ENCODE results near the gene VPS33B.

The VPS33B gene

DNA sequence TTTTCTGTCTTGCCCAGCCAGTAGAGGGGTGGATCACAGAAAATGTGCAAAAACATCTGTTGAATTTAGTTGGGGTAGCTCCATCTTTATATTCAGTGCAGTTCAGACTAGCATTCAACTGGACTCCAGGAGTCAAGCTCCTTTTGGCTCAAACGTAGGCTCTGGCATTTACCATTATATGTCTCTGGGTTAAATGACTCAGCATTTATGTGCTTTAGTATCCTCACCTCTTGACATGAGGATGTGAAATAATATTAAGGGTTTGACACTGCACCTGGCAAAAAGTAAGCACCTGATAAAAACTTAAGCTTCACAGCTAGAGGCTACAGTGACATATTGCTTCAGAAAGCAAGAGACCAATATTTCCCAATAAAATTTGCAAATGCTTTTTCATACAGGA is 42.8 kb downstream of the VPS33B start:
- TF ChIP-seq SIN3A (IDR thresholded peaks at IDR 0.05; ENCODE audit: borderline replicate concordance, insufficient read depth, low read length) (no peak), TAF1 (IDR thresholded peaks at IDR 0.05; ENCODE audit: borderline replicate concordance, insufficient read depth, low read length) (no peak), POLR2AphosphoS5 (IDR thresholded peaks at IDR 0.05; ENCODE audit: low read depth, low read length) (no peak), FOXP2 (optimal IDR thresholded peaks at IDR 0.05; ENCODE audit: borderline replicate concordance, extremely low read depth, extremely low read length, insufficient read depth) (no peak)
- TF ChIP-seq, protein P1, sequence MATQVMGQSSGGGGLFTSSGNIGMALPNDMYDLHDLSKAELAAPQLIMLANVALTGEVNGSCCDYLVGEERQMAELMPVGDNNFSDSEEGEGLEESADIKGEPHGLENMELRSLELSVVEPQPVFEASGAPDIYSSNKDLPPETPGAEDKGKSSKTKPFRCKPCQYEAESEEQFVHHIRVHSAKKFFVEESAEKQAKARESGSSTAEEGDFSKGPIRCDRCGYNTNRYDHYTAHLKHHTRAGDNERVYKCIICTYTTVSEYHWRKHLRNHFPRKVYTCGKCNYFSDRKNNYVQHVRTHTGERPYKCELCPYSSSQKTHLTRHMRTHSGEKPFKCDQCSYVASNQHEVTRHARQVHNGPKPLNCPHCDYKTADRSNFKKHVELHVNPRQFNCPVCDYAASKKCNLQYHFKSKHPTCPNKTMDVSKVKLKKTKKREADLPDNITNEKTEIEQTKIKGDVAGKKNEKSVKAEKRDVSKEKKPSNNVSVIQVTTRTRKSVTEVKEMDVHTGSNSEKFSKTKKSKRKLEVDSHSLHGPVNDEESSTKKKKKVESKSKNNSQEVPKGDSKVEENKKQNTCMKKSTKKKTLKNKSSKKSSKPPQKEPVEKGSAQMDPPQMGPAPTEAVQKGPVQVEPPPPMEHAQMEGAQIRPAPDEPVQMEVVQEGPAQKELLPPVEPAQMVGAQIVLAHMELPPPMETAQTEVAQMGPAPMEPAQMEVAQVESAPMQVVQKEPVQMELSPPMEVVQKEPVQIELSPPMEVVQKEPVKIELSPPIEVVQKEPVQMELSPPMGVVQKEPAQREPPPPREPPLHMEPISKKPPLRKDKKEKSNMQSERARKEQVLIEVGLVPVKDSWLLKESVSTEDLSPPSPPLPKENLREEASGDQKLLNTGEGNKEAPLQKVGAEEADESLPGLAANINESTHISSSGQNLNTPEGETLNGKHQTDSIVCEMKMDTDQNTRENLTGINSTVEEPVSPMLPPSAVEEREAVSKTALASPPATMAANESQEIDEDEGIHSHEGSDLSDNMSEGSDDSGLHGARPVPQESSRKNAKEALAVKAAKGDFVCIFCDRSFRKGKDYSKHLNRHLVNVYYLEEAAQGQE (IDR thresholded peaks at IDR 0.05; ENCODE audit: insufficient read depth in 1 of 2, low read depth in 2 of 2, low read length in 2 of 2): no peak

DNA sequence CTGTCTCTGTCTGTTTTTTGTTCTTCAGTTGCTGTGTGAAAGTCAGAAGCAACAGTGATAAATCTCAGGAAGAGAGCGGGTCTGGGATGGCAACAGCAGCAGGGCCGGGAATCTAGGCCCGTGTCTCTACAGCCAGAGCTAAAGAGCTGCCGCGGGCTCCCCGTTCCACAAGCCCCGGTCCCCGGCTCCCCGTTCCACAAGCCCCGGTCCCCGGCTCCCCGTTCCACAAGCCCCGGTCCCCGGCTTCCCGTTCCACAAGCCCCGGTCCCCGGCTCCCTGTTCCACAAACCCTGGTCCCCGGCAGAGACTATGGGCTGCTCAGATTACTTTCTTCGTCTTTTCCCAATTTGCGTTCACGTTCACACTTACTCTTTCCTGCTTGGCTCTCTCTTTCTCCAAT is 48.2 kb downstream of the VPS33B start:
- TF ChIP-seq, protein P1 (IDR thresholded peaks at IDR 0.05; ENCODE audit: insufficient read depth in 1 of 2, low read depth in 2 of 2, low read length in 2 of 2): no peak
- TF ChIP-seq FOXP2 (optimal IDR thresholded peaks at IDR 0.05; ENCODE audit: borderline replicate concordance, extremely low read depth, extremely low read length, insufficient read depth) (no peak), SIN3A (IDR thresholded peaks at IDR 0.05; ENCODE audit: borderline replicate concordance, insufficient read depth, low read length) (no peak), POLR2AphosphoS5 (IDR thresholded peaks at IDR 0.05; ENCODE audit: low read depth, low read length) (no peak), TAF1 (IDR thresholded peaks at IDR 0.05; ENCODE audit: borderline replicate concordance, insufficient read depth, low read length) (no peak)

DNA sequence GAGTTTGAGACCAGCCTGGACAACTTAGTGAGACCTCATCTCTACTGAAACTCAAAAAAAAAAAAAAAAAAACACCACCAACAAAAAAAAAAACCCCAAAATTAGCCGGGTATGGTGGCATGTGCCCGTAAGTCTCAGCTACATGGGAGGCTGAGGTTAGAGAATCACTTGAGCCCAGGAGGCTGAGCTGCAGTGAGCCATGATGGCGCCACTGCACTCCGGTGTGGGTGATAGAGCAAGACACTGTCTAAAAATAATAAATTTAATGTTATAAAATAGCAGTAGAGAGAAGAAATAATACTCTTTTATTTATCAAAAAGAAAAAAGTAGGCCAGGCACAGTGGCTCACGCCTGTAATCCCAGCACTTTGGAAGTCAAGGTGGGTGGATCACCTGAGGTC is 50.3 kb downstream of the VPS33B start:
- TF ChIP-seq FOXP2 (optimal IDR thresholded peaks at IDR 0.05; ENCODE audit: borderline replicate concordance, extremely low read depth, extremely low read length, insufficient read depth) (no peak), POLR2AphosphoS5 (IDR thresholded peaks at IDR 0.05; ENCODE audit: low read depth, low read length) (no peak), SIN3A (IDR thresholded peaks at IDR 0.05; ENCODE audit: borderline replicate concordance, insufficient read depth, low read length) (no peak), TAF1 (IDR thresholded peaks at IDR 0.05; ENCODE audit: borderline replicate concordance, insufficient read depth, low read length) (no peak)
- TF ChIP-seq, protein P1 (IDR thresholded peaks at IDR 0.05; ENCODE audit: insufficient read depth in 1 of 2, low read depth in 2 of 2, low read length in 2 of 2): no peak

DNA sequence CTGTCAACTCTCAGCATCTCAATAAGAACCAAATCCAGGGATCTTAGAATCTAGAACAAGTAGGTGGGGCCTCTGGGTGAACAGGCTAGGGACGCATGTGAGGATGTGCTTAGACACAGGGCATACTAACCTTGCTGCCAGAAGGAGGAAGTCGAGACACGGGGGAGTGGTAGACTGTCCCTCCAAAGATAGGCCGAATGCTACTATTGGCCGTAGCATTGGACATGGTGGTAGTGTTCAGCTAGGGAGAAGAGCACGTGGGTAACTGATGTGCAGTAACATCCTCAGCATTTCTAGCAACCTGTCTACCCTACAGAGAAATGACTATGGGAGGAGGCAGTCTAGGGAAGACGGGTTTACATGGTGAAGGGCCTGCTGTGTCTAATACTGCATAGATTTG is 52.1 kb downstream of the VPS33B start:
- no peak for TF ChIP-seq POLR2AphosphoS5 (IDR thresholded peaks at IDR 0.05; ENCODE audit: low read depth, low read length)
- TF ChIP-seq SIN3A (IDR thresholded peaks at IDR 0.05; ENCODE audit: borderline replicate concordance, insufficient read depth, low read length): no peak
- no peak for TF ChIP-seq TAF1 (IDR thresholded peaks at IDR 0.05; ENCODE audit: borderline replicate concordance, insufficient read depth, low read length)
- TF ChIP-seq, protein P1 (IDR thresholded peaks at IDR 0.05; ENCODE audit: insufficient read depth in 1 of 2, low read depth in 2 of 2, low read length in 2 of 2): no peak
- TF ChIP-seq FOXP2 (optimal IDR thresholded peaks at IDR 0.05; ENCODE audit: borderline replicate concordance, extremely low read depth, extremely low read length, insufficient read depth): no peak

DNA sequence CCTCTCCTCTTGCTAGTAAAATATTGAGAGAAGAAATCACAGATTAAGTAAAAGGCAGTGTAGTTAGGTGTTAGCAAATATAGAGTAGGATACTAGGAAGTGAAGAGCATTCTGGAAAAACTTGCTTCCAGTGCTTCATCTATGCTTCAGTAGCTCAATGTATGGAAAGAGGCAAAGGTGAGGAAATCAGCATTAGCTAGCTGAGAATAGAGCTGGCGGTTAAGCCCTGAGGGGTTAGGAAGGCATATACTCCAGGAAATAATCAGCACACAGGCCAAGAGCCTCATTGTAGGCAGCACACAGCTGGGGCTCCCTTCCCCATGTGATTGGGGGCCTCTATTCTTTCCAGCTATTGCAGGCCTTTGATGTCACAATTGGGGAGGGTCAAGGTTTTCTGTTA is 54.0 kb downstream of the VPS33B start:
- no peak for TF ChIP-seq SIN3A (IDR thresholded peaks at IDR 0.05; ENCODE audit: borderline replicate concordance, insufficient read depth, low read length)
- TF ChIP-seq TAF1 (IDR thresholded peaks at IDR 0.05; ENCODE audit: borderline replicate concordance, insufficient read depth, low read length): no peak
